OCI-LY7 (cell line): ENCODE data around the gene PACC1.

ENCODE experiments used
- CTCF ChIP-seq: fragments of 200-600 bp; sonication (generic); conservative IDR thresholded peaks from 2 replicates; pipeline ENCODE4 v1.5.1; 2014; ENCODE audit warnings: mild to moderate bottlenecking, antibody characterized with exemption, low read length, moderate library complexity, mixed read lengths
- EZH2phosphoT487 ChIP-seq: fragments of 200-600 bp; sonication (generic); IDR thresholded peaks from 2 replicates; pipeline ENCODE4 v1.6.1; 2018; ENCODE audit warnings: low read depth, borderline replicate concordance, mild to moderate bottlenecking, mixed run types, antibody characterized with exemption, low read length, moderate library complexity, mixed read lengths

DNA sequence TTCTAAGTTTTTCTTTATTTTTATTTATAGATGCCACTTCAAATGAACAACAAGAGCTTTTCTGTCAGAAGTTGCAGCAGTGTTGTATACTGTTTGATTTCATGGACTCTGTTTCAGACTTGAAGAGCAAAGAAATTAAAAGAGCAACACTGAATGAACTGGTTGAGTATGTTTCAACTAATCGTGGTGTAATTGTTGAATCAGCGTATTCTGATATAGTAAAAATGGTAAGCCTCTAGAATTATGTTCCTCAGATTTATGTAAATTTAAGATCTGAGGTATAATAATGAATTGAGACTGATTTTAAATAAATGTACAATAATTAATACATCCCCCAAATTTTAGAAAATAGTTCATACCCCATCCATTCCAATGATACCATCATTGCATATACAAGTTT, 85.6 kb downstream of the PACC1 start:
- TF ChIP-seq EZH2phosphoT487, result no peak
- TF ChIP-seq CTCF, result no peak
